CD8-positive, alpha-beta memory T cell (primary cell): ENCODE results near the gene RNF222. TPM values are rescaled to one million over a fixed set of nuclear protein-coding genes. Genes with fewer than 3 reads are reported as not detected.

ENCODE experiments used
- CTCF ChIA-PET: fragments of 350-600 bp; sonication (Branson Sonifier 250); formaldehyde crosslinking; loops from one replicate; lab custom pipeline; 2021; ENCODE audit warnings: antibody characterized with exemption; lab: Charles Lee
- POLR2A ChIA-PET: fragments of 350-600 bp; sonication (Branson Sonifier 250); formaldehyde crosslinking; loops from one replicate; lab custom pipeline; 2021; ENCODE audit warnings: antibody characterized with exemption; lab: Charles Lee
- DNase-seq, 5 donors: peaks; one replicate each; pipeline versions ENCODE4 v3.0.0 to v3.0.0-alpha.2; 2020 to 2022; ENCODE audit warnings: mixed read lengths in 1 of 5
- H3K27ac ChIP-seq: one replicate; pipeline ENCODE4 v1.7.0; 2013; ENCODE audit warnings: low read depth, mild to moderate bottlenecking, low read length, moderate library complexity
- H3K27me3 ChIP-seq: 2 replicates; pipeline ENCODE4 v1.7.0; 2013; ENCODE audit warnings: low read length, mild to moderate bottlenecking; ENCODE audit not compliant: insufficient read depth, poor library complexity, severe bottlenecking
- H3K36me3 ChIP-seq: 2 replicates; pipeline ENCODE4 v1.7.0; 2013; ENCODE audit warnings: mild to moderate bottlenecking, low read length, moderate library complexity; ENCODE audit not compliant: insufficient read depth
- H3K4me1 ChIP-seq: 2 replicates; pipeline ENCODE4 v1.7.0; 2013; ENCODE audit warnings: mild to moderate bottlenecking, low read length, moderate library complexity; ENCODE audit not compliant: insufficient read depth
- H3K4me3 ChIP-seq: 2 replicates; pipeline ENCODE4 v1.7.0; 2013; ENCODE audit warnings: mild to moderate bottlenecking, low read length
- H3K9me3 ChIP-seq: 2 replicates; pipeline ENCODE4 v1.7.0; 2013; ENCODE audit warnings: mild to moderate bottlenecking, low read length
- H3K27ac Mint-ChIP-seq, 8 donors: one replicate each; pipeline ENCODE4 v1.8.0; 2020 to 2021; ENCODE audit warnings: mixed read lengths in 8 of 8, mild to moderate bottlenecking in 6 of 8, inconsistent platforms in 3 of 8, moderate library complexity in 3 of 8
- H3K27me3 Mint-ChIP-seq, 2 donors: one replicate each; pipeline ENCODE4 v1.8.0; 2020 to 2021; ENCODE audit warnings: mixed read lengths in 2 of 2, mild to moderate bottlenecking in 1 of 2, moderate library complexity in 1 of 2
- H3K36me3 Mint-ChIP-seq, 3 donors: one replicate each; pipeline ENCODE4 v1.8.0; 2020 to 2021; ENCODE audit warnings: mixed read lengths in 3 of 3, inconsistent platforms in 1 of 3, mild to moderate bottlenecking in 1 of 3
- H3K4me1 Mint-ChIP-seq, 3 donors: one replicate each; pipeline ENCODE4 v1.8.0; 2020 to 2021; ENCODE audit warnings: mixed read lengths in 3 of 3, inconsistent platforms in 1 of 3, mild to moderate bottlenecking in 1 of 3
- H3K4me3 Mint-ChIP-seq, 7 donors: one replicate each; pipeline ENCODE4 v1.8.0; 2020 to 2021; ENCODE audit warnings: mixed read lengths in 7 of 7, mild to moderate bottlenecking in 6 of 7, moderate library complexity in 4 of 7, inconsistent platforms in 2 of 7
- H3K9me3 Mint-ChIP-seq, 5 donors: one replicate each; pipeline ENCODE4 v1.8.0; 2020 to 2022; ENCODE audit warnings: mixed read lengths in 5 of 5, mild to moderate bottlenecking in 3 of 5, moderate library complexity in 2 of 5, inconsistent platforms in 1 of 5
- polyA plus RNA-seq: library from polyadenylated mRNA; unstranded; fragments of 300-500 nt; fragmentation: Illumina TruSeq; gene quantifications from one replicate; pipeline ENCODE4 v1.2.3, GENCODE V29; 2021
- total RNA-seq, 2 experiments: library from RNA; stranded (reverse); gene quantifications; one replicate each; pipeline ENCODE4 v1.2.3, GENCODE V29; 2021

RNF222 gene
- total and polyA plus RNA-seq, 3 experiments from 2014 or later = 0.18 TPM; not detected in 2

- no peak overlapping the region for H3K27ac ChIP-seq
- ChIA-PET POLR2A (no interaction called here), CTCF (no interaction called here)
- H3K27ac Mint-ChIP-seq = no peak overlapping the region
- no peaks in the 10 kb centered on the region for H3K4me1 ChIP-seq
- no peak for DNase-seq
- no peaks in the 10 kb centered on the region for H3K27me3 Mint-ChIP-seq
- H3K27me3 ChIP-seq = no peaks in the 10 kb centered on the region
- peaks cover 0 to 30% (median 13%) of the 10 kb centered on the region in 3 donors for H3K36me3 Mint-ChIP-seq
- H3K9me3 Mint-ChIP-seq = no peaks in the 10 kb centered on the region
- no peak overlapping the region for H3K4me3 Mint-ChIP-seq
- no peak overlapping the region for H3K4me3 ChIP-seq
- H3K9me3 ChIP-seq = no peaks in the 10 kb centered on the region
- H3K4me1 Mint-ChIP-seq = peaks cover 0 to under 1% (median 0%) of the 10 kb centered on the region in 3 donors
- H3K36me3 ChIP-seq = no peaks in the 10 kb centered on the region
Observed at GRCh38 chr17:8366231-8366630, 31.4 kb downstream of the RNF222 start.

GRCh38 chr17:8365143-8365542 is 32.5 kb downstream of the RNF222 start:
- Mint-ChIP-seq H3K27me3 (no peaks in the 10 kb centered on the region), H3K4me1 (peaks cover 0 to 6% (median 2%) of the 10 kb centered on the region in 3 donors), H3K36me3 (peaks cover 0 to 26% (median 13%) of the 10 kb centered on the region in 3 donors), H3K27ac (peak overlapping the region in 1 of 8 donors; percentile 84), H3K4me3 (no peak overlapping the region), H3K9me3 (no peaks in the 10 kb centered on the region)
- H3K36me3 ChIP-seq = no peaks in the 10 kb centered on the region
- H3K27ac ChIP-seq = no peak overlapping the region
- H3K4me3 ChIP-seq = no peak overlapping the region
- no peaks in the 10 kb centered on the region for H3K27me3 ChIP-seq
- ChIA-PET POLR2A (no interaction called here), CTCF (no interaction called here)
- DNase-seq = no peak
- H3K4me1 ChIP-seq = no peaks in the 10 kb centered on the region
- no peaks in the 10 kb centered on the region for H3K9me3 ChIP-seq

GRCh38 chr17:8362651-8363332 is 34.8 kb downstream of the RNF222 start:
- no peaks in the 10 kb centered on the region for H3K9me3 Mint-ChIP-seq
- H3K4me3 ChIP-seq = no peak overlapping the region
- POLR2A ChIA-PET = no interaction called here
- no peak overlapping the region for H3K27ac Mint-ChIP-seq
- DNase-seq = no peak
- no peaks in the 10 kb centered on the region for H3K27me3 ChIP-seq
- H3K36me3 Mint-ChIP-seq = peaks cover 0 to 7% (median 3%) of the 10 kb centered on the region in 3 donors
- no peak overlapping the region for H3K27ac ChIP-seq
- H3K9me3 ChIP-seq = no peaks in the 10 kb centered on the region
- H3K4me1 Mint-ChIP-seq = peaks cover 0 to 7% (median 6%) of the 10 kb centered on the region in 3 donors
- H3K4me1 ChIP-seq = no peaks in the 10 kb centered on the region
- no peak overlapping the region for H3K4me3 Mint-ChIP-seq
- H3K27me3 Mint-ChIP-seq = no peaks in the 10 kb centered on the region
- CTCF ChIA-PET = no interaction called here
- no peaks in the 10 kb centered on the region for H3K36me3 ChIP-seq

- ChIA-PET CTCF (no interaction called here), POLR2A (no interaction called here)
- no peaks in the 10 kb centered on the region for H3K4me1 ChIP-seq
- H3K9me3 Mint-ChIP-seq = no peaks in the 10 kb centered on the region
- H3K36me3 Mint-ChIP-seq = peaks cover 0 to 3% (median 3%) of the 10 kb centered on the region in 3 donors
- H3K27me3 Mint-ChIP-seq = no peaks in the 10 kb centered on the region
- H3K4me1 Mint-ChIP-seq = peaks cover 0 to 7% (median 6%) of the 10 kb centered on the region in 3 donors
- H3K9me3 ChIP-seq = no peaks in the 10 kb centered on the region
- H3K27ac ChIP-seq = no peak overlapping the region
- H3K27ac Mint-ChIP-seq = no peak overlapping the region
- DNase-seq = no peak
- H3K4me3 ChIP-seq = no peak overlapping the region
- no peak overlapping the region for H3K4me3 Mint-ChIP-seq
- H3K36me3 ChIP-seq = no peaks in the 10 kb centered on the region
- no peaks in the 10 kb centered on the region for H3K27me3 ChIP-seq
Observed at GRCh38 chr17:8360751-8361150, 36.9 kb downstream of the RNF222 start.

- Histone ChIP-seq H3K9me3 (no peaks in the 10 kb centered on the region), H3K4me1 (no peaks in the 10 kb centered on the region), H3K27ac (no peak overlapping the region), H3K36me3 (no peaks in the 10 kb centered on the region), H3K4me3 (no peak overlapping the region), H3K27me3 (no peaks in the 10 kb centered on the region)
- Mint-ChIP-seq H3K9me3 (no peaks in the 10 kb centered on the region), H3K4me3 (no peak overlapping the region), H3K27ac (no peak overlapping the region), H3K36me3 (peaks cover 0 to 1% (median 0%) of the 10 kb centered on the region in 3 donors), H3K4me1 (peaks cover 0 to 7% (median 6%) of the 10 kb centered on the region in 3 donors), H3K27me3 (no peaks in the 10 kb centered on the region)
- ChIA-PET CTCF (no interaction called here), POLR2A (no interaction called here)
- no peak for DNase-seq
Observed at GRCh38 chr17:8360260-8360659, 37.4 kb downstream of the RNF222 start.

GRCh38 chr17:8359769-8360168 is 37.9 kb downstream of the RNF222 start:
- Mint-ChIP-seq H3K9me3 (no peaks in the 10 kb centered on the region), H3K27ac (peak overlapping the region in 2 of 8 donors; percentile 34 to 51), H3K36me3 (peaks cover 0 to 1% (median 0%) of the 10 kb centered on the region in 3 donors), H3K27me3 (no peaks in the 10 kb centered on the region), H3K4me1 (peaks cover 0 to 7% (median 6%) of the 10 kb centered on the region in 3 donors), H3K4me3 (no peak overlapping the region)
- no peaks in the 10 kb centered on the region for H3K36me3 ChIP-seq
- H3K4me3 ChIP-seq = no peak overlapping the region
- no peaks in the 10 kb centered on the region for H3K4me1 ChIP-seq
- no peaks in the 10 kb centered on the region for H3K27me3 ChIP-seq
- POLR2A ChIA-PET = no interaction called here
- DNase-seq = no peak
- no peaks in the 10 kb centered on the region for H3K9me3 ChIP-seq
- CTCF ChIA-PET = no interaction called here
- H3K27ac ChIP-seq = no peak overlapping the region

- Mint-ChIP-seq H3K4me1 (peaks cover 0 to 7% (median 6%) of the 10 kb centered on the region in 3 donors), H3K27me3 (no peaks in the 10 kb centered on the region), H3K9me3 (no peaks in the 10 kb centered on the region), H3K27ac (no peak overlapping the region), H3K36me3 (no peaks in the 10 kb centered on the region), H3K4me3 (no peak overlapping the region)
- Histone ChIP-seq H3K4me3 (no peak overlapping the region), H3K4me1 (no peaks in the 10 kb centered on the region), H3K27me3 (no peaks in the 10 kb centered on the region), H3K27ac (no peak overlapping the region), H3K36me3 (no peaks in the 10 kb centered on the region), H3K9me3 (no peaks in the 10 kb centered on the region)
- CTCF ChIA-PET = no interaction called here
- DNase-seq = no peak
- POLR2A ChIA-PET = no interaction called here
Observed at GRCh38 chr17:8357910-8358309, 39.7 kb downstream of the RNF222 start.

- ChIA-PET POLR2A (no interaction called here), CTCF (no interaction called here)
- no peaks in the 10 kb centered on the region for H3K36me3 Mint-ChIP-seq
- Histone ChIP-seq H3K4me3 (no peak overlapping the region), H3K36me3 (no peaks in the 10 kb centered on the region), H3K27ac (no peak overlapping the region), H3K4me1 (no peaks in the 10 kb centered on the region), H3K27me3 (no peaks in the 10 kb centered on the region), H3K9me3 (no peaks in the 10 kb centered on the region)
- no peak overlapping the region for H3K4me3 Mint-ChIP-seq
- H3K27me3 Mint-ChIP-seq = peaks cover 6 to 13% of the 10 kb centered on the region in 2 donors
- no peak overlapping the region for H3K27ac Mint-ChIP-seq
- H3K4me1 Mint-ChIP-seq = no peaks in the 10 kb centered on the region
- no peak for DNase-seq
- H3K9me3 Mint-ChIP-seq = no peaks in the 10 kb centered on the region
Observed at GRCh38 chr17:8354236-8354635, 43.4 kb downstream of the RNF222 start.
